T-helper 2 cell treated with Interferon-gamma antibody and Interleukin-4, amounts not matched to agents 100 ng/mL and 5 ng/mL, for 36 hours (primary cell): ENCODE data around the gene AIDA. TPM values are rescaled to one million over a fixed set of nuclear protein-coding genes. Genes with fewer than 3 reads are reported as not detected.
"Not testable (repeated sequence)": the region's sequence is repeated elsewhere in the genome, so short reads cannot be mapped to it uniquely, and the experiment has no call there.

Source experiments
- intact Hi-C: fragments of 100-400 bp; cut with micrococcal nuclease; formaldehyde crosslinking; loops from one replicate; pipeline ENCODE4 v1.15.1; 2023
- total RNA-seq: library from RNA; stranded (reverse); gene quantifications from 2 replicates; pipeline ENCODE4 v1.2.3, GENCODE V29; 2022

AIDA gene
- total RNA-seq, 1 donor from 2014 or later: 66.1 TPM

GRCh38 chr1:222713091-222713961 is 1.0 kb upstream of the AIDA start:
- intact Hi-C loops: loop anchor here (1.0 to 5.0 kb wide), 7 partner anchors 58 to 1469 kb away; partner anchors contain the start of genes DEGS1, TAF1A and TLR5

GRCh38 chr1:222711319-222712252 is 705 bp downstream of the AIDA start:
- intact Hi-C loops: loop anchor here (1.0 to 5.0 kb wide), 5 partner anchors 67 to 1471 kb away; partner anchors contain the start of gene DEGS1

- intact Hi-C loops: loop anchor here (5.0 kb wide), 2 partner anchors 103 to 997 kb away; no protein-coding TSS in a partner anchor
Observed at GRCh38 chr1:222709700-222710153, 2.6 kb downstream of the AIDA start.

- intact Hi-C loops: no loop called here
Observed at GRCh38 chr1:222706815-222707214, 5.5 kb downstream of the AIDA start.

GRCh38 chr1:222704260-222704659 is 8.0 kb downstream of the AIDA start:
- intact Hi-C loops: no loop called here

GRCh38 chr1:222702210-222702609 is 10.1 kb downstream of the AIDA start:
- intact Hi-C loops: no loop called here

- intact Hi-C loops: no loop called here
Observed at GRCh38 chr1:222697826-222698225, 14.5 kb downstream of the AIDA start.

GRCh38 chr1:222697203-222697602 is 15.1 kb downstream of the AIDA start:
- intact Hi-C loops: no loop called here

GRCh38 chr1:222696741-222697140 is 15.6 kb downstream of the AIDA start:
- intact Hi-C loops: no loop called here

GRCh38 chr1:222694927-222695326 is 17.4 kb downstream of the AIDA start:
- intact Hi-C loops: no loop called here

- intact Hi-C loops: no loop called here
Observed at GRCh38 chr1:222691016-222691415, 21.3 kb downstream of the AIDA start.

- intact Hi-C loops: no loop called here
Observed at GRCh38 chr1:222680080-222680479, 32.2 kb downstream of the AIDA start.

GRCh38 chr1:222670110-222670509 is 42.2 kb downstream of the AIDA start:
- intact Hi-C loops: no loop called here

GRCh38 chr1:222669107-222669506 is 43.2 kb downstream of the AIDA start:
- intact Hi-C loops: not testable (repeated sequence)

- intact Hi-C loops: not testable (repeated sequence)
Observed at GRCh38 chr1:222668184-222668583, 44.1 kb downstream of the AIDA start.

- intact Hi-C loops: no loop called here
Observed at GRCh38 chr1:222665964-222666363, 46.3 kb downstream of the AIDA start.

- intact Hi-C loops: no loop called here
Observed at GRCh38 chr1:222663431-222663934, 48.8 kb downstream of the AIDA start.

- intact Hi-C loops: loop anchor here (10.0 kb wide), 2 partner anchors 157 to 237 kb away; partner anchors contain the start of gene DISP1
Observed at GRCh38 chr1:222657899-222658298, 54.4 kb downstream of the AIDA start.

GRCh38 chr1:222656391-222657155 is 55.7 kb downstream of the AIDA start:
- intact Hi-C loops: loop anchor here (10.0 kb wide), 2 partner anchors 158 to 238 kb away; partner anchors contain the start of gene DISP1

- intact Hi-C loops: loop anchor here (1.0 to 10.0 kb wide), 3 partner anchors 58 to 240 kb away; partner anchors contain the start of gene DISP1
Observed at GRCh38 chr1:222654849-222655248, 57.4 kb downstream of the AIDA start.
